ENCODE data around the gene SH3BP1. TPM values are rescaled to one million over a fixed set of nuclear protein-coding genes. Genes with fewer than 3 reads are reported as not detected.

SH3BP1 gene
- total and polyA plus RNA-seq, 2 of the 13 experiments (the other 11 are each of a cell fraction or from before 2014, with no cell fraction given), result 8.4 to 18.5 TPM

DNA sequence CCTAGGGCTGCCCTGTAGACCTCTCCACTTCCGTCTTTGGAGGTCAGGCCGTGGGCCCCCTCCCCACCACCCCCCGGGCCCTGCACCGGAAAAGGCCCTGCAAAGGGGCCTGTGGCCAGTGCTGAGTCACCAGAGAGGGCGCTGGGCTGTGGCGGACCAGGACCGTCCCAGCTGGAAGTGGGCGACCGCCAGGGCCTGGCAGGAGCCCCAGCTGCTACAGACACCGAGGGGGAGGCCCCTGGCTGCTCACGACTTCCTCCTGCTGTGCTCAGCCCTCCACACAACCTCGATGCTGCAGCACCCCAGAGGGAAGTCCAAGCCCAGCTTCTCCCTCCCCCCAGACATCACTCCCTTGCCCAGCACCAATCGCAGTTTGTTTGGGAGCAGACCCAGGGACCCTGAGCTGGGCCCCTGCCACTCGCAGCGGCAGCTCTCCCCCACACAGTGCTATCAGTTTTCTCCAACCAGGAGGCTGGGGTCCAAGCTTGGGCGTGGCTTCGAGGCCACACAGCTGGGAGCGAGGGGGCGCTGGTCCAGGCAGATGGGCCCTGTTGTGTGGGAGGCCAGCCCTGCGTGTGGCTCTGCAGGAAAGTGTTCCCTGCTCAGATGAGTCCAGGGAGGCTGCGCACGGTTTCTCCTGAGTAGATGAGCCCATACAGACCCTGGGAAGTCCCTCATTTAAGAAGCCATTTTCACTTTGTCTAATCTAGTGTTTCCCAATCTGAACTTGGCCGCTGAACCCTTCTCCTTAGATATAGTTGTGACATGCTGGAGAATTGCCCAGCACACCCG, 5.6 kb upstream of the SH3BP1 start (continued):
- TF ChIP-seq HOXA9 (CRISPR knock-in tag; IDR thresholded peaks at IDR 0.05; ENCODE audit: borderline replicate concordance) (no peak), FOXP1 (IDR thresholded peaks at IDR 0.05) (no peak), FOXP1 (CRISPR knock-in tag; IDR thresholded peaks at IDR 0.05) (no peak), TSC22D2 (CRISPR knock-in tag; IDR thresholded peaks at IDR 0.05; ENCODE audit: borderline replicate concordance) (0 out of 2 replicates have a peak, but pooled peaks have one; percentile 13), PAXIP1 (CRISPR knock-in tag; conservative IDR thresholded peaks at IDR 0.05) (peak; percentile 84), ATF7-NPFF (CRISPR knock-in tag; IDR thresholded peaks at IDR 0.05; ENCODE audit: low read depth) (peak; percentile 3; the same call in 1 of the 2 replicates), NFE2L1 (CRISPR knock-in tag; IDR thresholded peaks at IDR 0.05; ENCODE audit: borderline replicate concordance) (peak; percentile 89), KAT8 (CRISPR knock-in tag; IDR thresholded peaks at IDR 0.05) (0 out of 2 replicates have a peak, but pooled peaks have one; percentile 26), HDAC2 (CRISPR knock-in tag; IDR thresholded peaks at IDR 0.05) (peak; percentile 61; the same call in 1 of the 2 replicates), NFYB (CRISPR knock-in tag; IDR thresholded peaks at IDR 0.05) (peak; percentile 40; the same call in 1 of the 2 replicates), HMGA1 (CRISPR knock-in tag; conservative IDR thresholded peaks at IDR 0.05) (no peak), PHF5A (CRISPR knock-in tag; IDR thresholded peaks at IDR 0.05; ENCODE audit: low read depth, unreplicated experiment) (no peak), ZNF547 (CRISPR knock-in tag; IDR thresholded peaks at IDR 0.05) (no peak), ATF7 (IDR thresholded peaks at IDR 0.05) (no peak), ATF7 (CRISPR knock-in tag; IDR thresholded peaks at IDR 0.05) (no peak)
- TF ChIP-seq, protein P1, sequence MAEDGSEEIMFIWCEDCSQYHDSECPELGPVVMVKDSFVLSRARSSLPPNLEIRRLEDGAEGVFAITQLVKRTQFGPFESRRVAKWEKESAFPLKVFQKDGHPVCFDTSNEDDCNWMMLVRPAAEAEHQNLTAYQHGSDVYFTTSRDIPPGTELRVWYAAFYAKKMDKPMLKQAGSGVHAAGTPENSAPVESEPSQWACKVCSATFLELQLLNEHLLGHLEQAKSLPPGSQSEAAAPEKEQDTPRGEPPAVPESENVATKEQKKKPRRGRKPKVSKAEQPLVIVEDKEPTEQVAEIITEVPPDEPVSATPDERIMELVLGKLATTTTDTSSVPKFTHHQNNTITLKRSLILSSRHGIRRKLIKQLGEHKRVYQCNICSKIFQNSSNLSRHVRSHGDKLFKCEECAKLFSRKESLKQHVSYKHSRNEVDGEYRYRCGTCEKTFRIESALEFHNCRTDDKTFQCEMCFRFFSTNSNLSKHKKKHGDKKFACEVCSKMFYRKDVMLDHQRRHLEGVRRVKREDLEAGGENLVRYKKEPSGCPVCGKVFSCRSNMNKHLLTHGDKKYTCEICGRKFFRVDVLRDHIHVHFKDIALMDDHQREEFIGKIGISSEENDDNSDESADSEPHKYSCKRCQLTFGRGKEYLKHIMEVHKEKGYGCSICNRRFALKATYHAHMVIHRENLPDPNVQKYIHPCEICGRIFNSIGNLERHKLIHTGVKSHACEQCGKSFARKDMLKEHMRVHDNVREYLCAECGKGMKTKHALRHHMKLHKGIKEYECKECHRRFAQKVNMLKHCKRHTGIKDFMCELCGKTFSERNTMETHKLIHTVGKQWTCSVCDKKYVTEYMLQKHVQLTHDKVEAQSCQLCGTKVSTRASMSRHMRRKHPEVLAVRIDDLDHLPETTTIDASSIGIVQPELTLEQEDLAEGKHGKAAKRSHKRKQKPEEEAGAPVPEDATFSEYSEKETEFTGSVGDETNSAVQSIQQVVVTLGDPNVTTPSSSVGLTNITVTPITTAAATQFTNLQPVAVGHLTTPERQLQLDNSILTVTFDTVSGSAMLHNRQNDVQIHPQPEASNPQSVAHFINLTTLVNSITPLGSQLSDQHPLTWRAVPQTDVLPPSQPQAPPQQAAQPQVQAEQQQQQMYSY (CRISPR knock-in tag; IDR thresholded peaks at IDR 0.05), result no peak
- TF ChIP-seq, protein P2, sequence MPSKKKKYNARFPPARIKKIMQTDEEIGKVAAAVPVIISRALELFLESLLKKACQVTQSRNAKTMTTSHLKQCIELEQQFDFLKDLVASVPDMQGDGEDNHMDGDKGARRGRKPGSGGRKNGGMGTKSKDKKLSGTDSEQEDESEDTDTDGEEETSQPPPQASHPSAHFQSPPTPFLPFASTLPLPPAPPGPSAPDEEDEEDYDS (CRISPR knock-in tag; IDR thresholded peaks at IDR 0.05), result peak; percentile 73
- TF ChIP-seq, protein P3, sequence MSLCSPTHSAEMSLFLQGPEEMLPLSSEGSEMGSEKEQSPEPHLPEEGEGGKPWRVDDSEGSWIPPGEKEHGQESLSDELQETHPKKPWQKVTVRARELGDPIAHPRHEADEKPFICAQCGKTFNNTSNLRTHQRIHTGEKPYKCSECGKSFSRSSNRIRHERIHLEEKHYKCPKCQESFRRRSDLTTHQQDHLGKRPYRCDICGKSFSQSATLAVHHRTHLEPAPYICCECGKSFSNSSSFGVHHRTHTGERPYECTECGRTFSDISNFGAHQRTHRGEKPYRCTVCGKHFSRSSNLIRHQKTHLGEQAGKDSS (CRISPR knock-in tag; IDR thresholded peaks at IDR 0.05; ENCODE audit: borderline replicate concordance, low read depth), result peak; percentile 76; the same call in 1 of the 2 replicates
- TF ChIP-seq, protein P4, sequence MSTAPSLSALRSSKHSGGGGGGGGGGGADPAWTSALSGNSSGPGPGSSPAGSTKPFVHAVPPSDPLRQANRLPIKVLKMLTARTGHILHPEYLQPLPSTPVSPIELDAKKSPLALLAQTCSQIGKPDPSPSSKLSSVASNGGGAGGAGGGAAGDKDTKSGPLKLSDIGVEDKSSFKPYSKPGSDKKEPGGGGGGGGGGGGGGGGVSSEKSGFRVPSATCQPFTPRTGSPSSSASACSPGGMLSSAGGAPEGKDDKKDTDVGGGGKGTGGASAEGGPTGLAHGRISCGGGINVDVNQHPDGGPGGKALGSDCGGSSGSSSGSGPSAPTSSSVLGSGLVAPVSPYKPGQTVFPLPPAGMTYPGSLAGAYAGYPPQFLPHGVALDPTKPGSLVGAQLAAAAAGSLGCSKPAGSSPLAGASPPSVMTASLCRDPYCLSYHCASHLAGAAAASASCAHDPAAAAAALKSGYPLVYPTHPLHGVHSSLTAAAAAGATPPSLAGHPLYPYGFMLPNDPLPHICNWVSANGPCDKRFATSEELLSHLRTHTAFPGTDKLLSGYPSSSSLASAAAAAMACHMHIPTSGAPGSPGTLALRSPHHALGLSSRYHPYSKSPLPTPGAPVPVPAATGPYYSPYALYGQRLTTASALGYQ (CRISPR knock-in tag; IDR thresholded peaks at IDR 0.05), result no peak

Measured in HepG2 (cell line).